ENCODE data around the gene PCMT1.
"Not testable (repeated sequence)": the region's sequence is repeated elsewhere in the genome, so short reads cannot be mapped to it uniquely, and the experiment has no call there.

The PCMT1 gene

GRCh38 chr6:149749594-149750135, at the start of gene PCMT1:
TSS of gene PCMT1 (plus strand) at chr6:149749741. CDS start at chr6:149749902, 161 bp downstream.
- peak; percentile 2 for DNase-seq

- no peak for DNase-seq
Measured at GRCh38 chr6:149701714-149702113, 47.8 kb upstream of the PCMT1 start.

- no peak for DNase-seq
Measured at GRCh38 chr6:149711711-149712110, 37.8 kb upstream of the PCMT1 start.

- no peak for DNase-seq
Measured at GRCh38 chr6:149714442-149714841, 35.1 kb upstream of the PCMT1 start.

- DNase-seq: no peak
Measured at GRCh38 chr6:149716181-149716963, 33.2 kb upstream of the PCMT1 start.

- no peak for DNase-seq
Measured at GRCh38 chr6:149717255-149717587, 32.3 kb upstream of the PCMT1 start.

GRCh38 chr6:149717588-149718458, 31.7 kb upstream of the PCMT1 start, which contains the start of gene LATS1:
TSS of gene LATS1 (minus strand) at chr6:149718101. CDS start at chr6:149702126, 15,975 bp downstream.
- DNase-seq: peak; percentile 22

GRCh38 chr6:149719531-149719930, 30.0 kb upstream of the PCMT1 start:
- DNase-seq: no peak

GRCh38 chr6:149723262-149723661, 26.3 kb upstream of the PCMT1 start:
- no peak for DNase-seq

- no peak for DNase-seq
Measured at GRCh38 chr6:149723771-149724417, 25.6 kb upstream of the PCMT1 start.

- no peak for DNase-seq
Measured at GRCh38 chr6:149725785-149726184, 23.8 kb upstream of the PCMT1 start.

GRCh38 chr6:149727793-149728498, 21.6 kb upstream of the PCMT1 start:
- DNase-seq: no peak

- no peak for DNase-seq
Measured at GRCh38 chr6:149728499-149729234, 20.9 kb upstream of the PCMT1 start.

GRCh38 chr6:149729824-149730223, 19.7 kb upstream of the PCMT1 start:
- DNase-seq: no peak

- DNase-seq: no peak
Measured at GRCh38 chr6:149733089-149733720, 16.3 kb upstream of the PCMT1 start.

GRCh38 chr6:149734915-149735314, 14.6 kb upstream of the PCMT1 start:
- no peak for DNase-seq

- not testable (repeated sequence) for DNase-seq
Measured at GRCh38 chr6:149745252-149745651, 4.3 kb upstream of the PCMT1 start.

GRCh38 chr6:149746147-149746946, 3.2 kb upstream of the PCMT1 start, which contains the start of gene NUP43:
TSS of gene NUP43 (minus strand) at chr6:149746529. CDS start at chr6:149746495, 34 bp downstream.
- peak; percentile 60 for DNase-seq

GRCh38 chr6:149749082-149749593, 403 bp upstream of the PCMT1 start:
- DNase-seq: not testable (repeated sequence)

- peak; percentile 1 for DNase-seq
Measured at GRCh38 chr6:149750136-149750609, 632 bp downstream of the PCMT1 start.

All from NCI-H2081 treated with DMSO at 0.1 percent for 48 hours (cell line).